GM19328 (cell line): Measurements from ENCODE around the gene BICRAL.
"Not testable (repeated sequence)": the region's sequence is repeated elsewhere in the genome, so short reads cannot be mapped to it uniquely, and the experiment has no call there.

Experiments
- ATAC-seq: cut with Tn5 transposase; IDR thresholded peaks from one replicate; pipeline ENCODE4 v1.9.1; 2021; ENCODE audit warnings: mild to moderate bottlenecking, moderate library complexity; ENCODE audit not compliant: unreplicated experiment

Gene BICRAL

GRCh38 chr6:42791706-42792320 lies 10.0 kb downstream of the BICRAL start:
- no peak for ATAC-seq

DNA sequence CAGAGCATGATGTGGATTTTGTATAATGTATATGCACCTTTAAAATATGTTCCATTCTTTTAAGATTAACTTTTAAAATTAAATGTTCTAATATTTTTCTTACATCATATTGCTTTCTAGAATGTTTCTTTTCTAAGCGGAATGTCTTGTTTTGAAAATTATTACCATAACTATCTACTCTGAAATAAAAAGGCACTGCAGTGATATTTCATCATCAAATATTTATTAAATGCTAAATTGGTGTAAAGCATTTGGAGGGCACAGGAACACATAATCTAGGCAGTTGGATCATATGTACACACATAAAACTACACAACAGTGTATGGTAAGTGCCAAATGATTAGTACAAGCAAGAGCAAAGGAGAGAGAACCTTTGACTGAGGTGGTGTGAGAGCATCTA lies 13.8 kb downstream of the BICRAL start:
- no peak for ATAC-seq

DNA sequence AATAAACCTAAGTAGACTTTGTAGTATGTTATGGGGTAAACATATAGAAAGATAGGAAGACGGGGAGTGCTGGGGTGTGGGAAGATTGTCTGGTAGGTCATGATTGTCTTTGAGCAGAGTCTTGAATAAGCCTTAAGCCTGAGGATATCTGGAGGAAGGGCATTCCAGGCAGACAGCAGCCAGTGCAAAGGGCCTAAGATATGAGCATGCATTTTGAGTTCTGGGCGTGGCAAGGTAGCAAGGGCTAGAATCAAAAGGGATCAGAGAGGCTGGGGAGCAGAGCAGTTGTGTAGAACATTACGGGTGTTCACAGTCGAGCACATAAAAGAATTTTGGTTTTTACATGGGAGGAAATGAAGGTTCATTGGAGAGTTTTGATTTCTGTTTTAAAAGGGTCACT lies 14.3 kb downstream of the BICRAL start:
- no peak for ATAC-seq

- not testable (repeated sequence) for ATAC-seq
Observed at GRCh38 chr6:42797696-42798095, 15.8 kb downstream of the BICRAL start.

DNA sequence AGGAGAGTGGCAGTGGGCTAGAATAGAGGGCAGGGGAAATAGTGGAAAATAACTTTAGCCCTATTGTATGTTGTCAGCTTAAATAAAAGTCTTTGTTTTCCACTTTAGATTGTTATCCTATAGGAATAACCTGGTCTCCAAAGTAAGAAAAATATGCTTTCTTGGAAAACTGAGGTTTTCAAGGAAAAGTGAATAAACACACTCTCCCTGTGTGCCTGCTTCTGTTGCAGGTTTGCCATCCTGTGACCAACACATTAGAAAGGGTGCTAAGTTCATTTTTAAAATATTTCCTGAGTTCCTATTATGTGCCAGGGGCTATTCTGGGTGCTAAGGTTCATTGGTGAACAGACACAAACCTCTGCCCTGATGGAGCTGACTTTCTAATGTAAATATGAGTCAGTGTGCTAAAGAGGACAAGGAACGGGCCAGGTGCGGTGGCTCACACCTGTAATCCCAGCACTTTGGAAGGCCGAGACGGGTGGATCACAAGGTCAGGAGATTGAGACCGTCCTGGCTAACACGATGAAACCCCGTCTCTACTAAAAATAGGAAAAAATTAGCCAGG lies 23.5 kb downstream of the BICRAL start:
- ATAC-seq, result no peak

- not testable (repeated sequence) for ATAC-seq
Observed at GRCh38 chr6:42806359-42806758, 24.5 kb downstream of the BICRAL start.

DNA sequence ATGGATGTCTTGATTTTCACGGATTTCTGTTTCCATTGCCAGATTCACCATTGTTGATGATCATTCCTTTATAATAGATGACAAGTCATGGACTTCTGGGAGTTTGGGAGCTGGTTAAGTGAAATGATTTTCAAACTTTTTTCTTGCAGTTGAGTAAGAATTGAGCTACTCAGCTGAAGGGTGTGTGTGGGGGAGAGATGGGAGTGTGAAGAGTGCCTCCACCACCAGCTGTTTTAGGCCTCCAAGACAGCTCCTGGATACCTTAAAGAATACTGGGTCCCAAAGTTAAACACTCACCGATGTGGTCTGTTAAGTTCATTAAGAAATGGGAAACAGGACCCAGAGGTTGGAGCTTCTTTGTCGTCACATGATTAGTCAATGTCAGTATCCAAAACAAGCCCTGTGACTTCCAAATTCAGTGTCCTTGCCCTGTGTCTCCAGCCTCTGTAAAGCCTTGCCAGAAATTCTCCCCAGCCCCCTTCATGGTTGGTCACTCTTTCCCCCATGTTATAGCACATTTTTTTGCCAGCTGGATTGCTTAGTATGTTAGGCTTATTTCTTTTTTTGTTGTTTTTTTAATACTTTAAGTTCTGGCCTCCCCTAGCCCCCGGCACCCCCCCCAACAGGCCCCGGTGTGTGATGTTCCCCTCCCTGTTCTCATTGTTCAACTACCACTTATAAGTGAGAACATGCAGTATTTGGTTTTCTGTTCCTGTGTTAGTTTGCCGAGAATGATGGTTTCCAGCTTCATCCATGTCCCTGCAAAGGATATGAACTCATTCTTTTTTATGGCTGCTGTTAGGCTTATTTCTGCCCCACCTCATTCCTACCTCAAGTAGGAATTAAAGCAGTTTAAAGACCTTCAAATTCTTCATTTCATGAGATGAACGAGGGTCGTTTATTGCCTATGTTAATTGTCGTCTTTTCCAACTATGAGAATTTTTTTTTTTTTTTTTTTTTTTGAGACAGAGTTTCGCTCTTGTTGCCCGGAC lies 26.9 kb downstream of the BICRAL start:
- ATAC-seq, result no peak

DNA sequence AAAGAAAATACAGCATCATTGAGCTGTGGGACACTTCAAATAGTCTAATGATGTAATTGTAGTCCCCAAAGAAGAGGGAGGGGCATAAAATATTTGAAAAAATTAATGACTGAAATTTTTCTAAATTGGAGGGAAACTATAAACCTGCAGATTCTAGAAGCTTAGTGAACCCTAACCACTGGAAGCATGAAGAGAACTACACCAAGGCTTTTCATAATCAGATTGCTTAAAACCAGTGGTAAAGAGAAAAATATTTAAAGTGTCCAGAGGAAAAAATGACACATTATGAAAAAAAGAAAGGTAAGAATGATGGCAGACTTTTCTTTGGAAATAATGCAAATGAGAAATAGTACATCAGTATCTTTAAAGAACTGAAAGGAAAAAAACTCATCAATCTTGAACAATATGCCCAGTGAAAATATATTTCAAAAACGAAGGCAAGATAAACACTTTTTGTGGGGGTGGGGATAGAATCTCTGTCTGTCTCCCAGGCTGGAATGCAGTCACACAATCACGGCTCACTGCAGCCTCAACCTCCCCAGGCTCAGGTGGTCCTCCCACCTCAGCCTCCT lies 31.3 kb downstream of the BICRAL start:
- ATAC-seq, result no peak

- no peak for ATAC-seq
Observed at GRCh38 chr6:42813906-42814444, 32.1 kb downstream of the BICRAL start.

DNA sequence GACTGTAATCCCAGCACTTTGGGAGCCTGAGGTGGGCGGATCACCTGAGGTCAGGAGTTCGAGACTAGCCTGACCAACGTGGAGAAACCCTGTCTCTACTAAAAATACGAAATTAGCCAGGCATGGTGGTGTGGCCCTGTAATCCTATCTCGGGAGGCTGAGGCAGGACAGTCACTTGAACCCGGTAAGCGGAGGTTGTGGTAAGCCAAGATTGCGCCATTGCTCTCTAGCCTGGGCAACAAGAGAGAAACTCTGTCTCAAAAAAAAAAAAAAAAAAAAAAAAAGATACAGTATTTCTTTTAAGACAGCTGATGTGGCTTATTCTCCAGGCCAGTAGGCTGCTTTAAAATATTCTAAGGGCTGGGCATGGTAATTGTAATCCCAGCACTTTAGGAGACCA lies 33.9 kb downstream of the BICRAL start:
- ATAC-seq, result not testable (repeated sequence)

DNA sequence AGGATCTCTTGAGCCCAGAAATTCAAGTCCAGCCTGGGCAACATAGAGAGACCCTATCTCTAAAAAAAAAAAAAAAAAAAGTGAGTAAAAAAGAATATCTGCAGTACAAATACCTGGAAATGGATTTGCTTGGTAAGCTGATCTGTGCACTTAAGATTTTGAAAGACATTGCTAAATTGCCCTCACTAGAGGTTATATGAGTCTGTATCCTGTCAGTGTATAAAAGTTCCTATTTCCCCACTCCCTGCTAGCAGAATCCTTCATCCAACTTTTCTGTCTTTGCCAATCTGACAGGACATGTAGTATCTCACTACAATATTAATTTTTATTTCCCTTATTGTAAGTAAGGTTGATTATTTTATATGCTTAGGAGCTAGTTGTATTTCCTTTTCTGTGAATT lies 36.1 kb downstream of the BICRAL start:
- no peak for ATAC-seq

DNA sequence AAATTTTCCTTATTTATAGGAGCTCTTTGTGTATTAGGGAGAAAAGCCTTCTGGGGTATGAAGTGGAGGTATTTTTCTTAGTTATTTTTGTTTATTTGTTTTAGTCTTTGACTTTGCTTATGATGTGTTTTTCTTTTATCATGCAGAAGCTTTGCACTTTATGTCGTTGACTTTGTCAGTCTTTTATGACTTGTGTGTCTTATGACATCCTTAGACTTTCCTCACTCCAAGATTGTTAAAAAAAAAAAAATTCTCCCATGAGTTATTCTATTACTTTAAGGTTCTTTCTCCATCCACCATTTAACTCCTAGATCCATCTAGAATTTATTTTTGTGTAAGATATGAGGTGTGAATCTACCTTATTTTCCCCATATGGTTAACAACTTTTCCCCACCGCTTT lies 36.6 kb downstream of the BICRAL start:
- ATAC-seq, result no peak

DNA sequence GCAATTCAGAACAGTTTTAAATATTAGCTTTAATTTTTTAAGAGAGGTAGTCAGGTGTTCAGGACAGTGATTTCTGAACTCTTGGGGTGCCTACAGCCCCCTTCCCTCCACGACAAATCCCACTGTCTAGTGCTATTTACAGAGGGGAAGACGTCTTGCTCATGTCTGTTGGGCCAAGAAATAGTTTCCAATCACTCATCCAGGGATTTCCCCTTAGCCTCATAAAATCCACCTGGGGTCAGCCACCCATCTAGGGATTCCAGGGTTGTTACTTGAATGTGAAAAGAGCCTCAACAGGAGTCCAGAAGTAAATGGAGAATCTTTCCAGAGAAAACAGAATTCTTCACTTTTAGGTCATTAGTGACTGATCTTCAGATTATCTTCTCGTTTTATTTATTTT lies 37.0 kb downstream of the BICRAL start:
- ATAC-seq, result no peak

DNA sequence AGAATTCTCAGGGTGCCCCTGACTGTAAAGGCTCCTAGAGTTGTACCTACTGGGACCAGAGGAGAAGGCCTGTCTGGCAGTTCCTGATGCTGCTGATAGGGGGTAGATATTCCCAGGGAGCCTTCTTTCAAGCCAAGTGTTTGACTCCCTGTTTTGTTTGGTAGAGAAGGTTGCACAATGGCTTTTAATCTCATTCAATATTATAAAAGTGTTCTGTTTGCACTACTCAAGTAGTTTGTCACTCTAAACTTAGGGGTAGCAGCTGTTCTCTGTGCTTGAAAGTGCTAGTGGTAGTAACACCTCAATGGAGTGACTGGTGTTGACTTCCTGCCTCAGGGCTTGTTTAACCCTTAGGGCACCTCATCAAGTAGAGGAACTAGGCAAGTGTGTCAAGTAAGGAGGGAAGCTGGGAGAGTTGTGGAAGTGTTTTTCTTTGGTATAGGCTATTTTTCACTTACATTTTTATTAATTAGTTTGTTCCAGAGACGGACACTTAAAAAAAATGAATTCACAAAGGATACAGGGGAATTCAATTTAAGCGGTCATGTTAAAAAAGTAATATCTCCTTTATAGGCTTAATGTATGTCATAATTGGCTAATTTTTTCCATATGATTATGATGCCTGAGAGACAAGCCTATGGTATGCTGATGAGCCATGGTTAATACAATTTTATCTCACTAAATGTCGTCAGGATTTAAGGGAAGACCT lies 38.1 kb downstream of the BICRAL start:
- no peak for ATAC-seq

DNA sequence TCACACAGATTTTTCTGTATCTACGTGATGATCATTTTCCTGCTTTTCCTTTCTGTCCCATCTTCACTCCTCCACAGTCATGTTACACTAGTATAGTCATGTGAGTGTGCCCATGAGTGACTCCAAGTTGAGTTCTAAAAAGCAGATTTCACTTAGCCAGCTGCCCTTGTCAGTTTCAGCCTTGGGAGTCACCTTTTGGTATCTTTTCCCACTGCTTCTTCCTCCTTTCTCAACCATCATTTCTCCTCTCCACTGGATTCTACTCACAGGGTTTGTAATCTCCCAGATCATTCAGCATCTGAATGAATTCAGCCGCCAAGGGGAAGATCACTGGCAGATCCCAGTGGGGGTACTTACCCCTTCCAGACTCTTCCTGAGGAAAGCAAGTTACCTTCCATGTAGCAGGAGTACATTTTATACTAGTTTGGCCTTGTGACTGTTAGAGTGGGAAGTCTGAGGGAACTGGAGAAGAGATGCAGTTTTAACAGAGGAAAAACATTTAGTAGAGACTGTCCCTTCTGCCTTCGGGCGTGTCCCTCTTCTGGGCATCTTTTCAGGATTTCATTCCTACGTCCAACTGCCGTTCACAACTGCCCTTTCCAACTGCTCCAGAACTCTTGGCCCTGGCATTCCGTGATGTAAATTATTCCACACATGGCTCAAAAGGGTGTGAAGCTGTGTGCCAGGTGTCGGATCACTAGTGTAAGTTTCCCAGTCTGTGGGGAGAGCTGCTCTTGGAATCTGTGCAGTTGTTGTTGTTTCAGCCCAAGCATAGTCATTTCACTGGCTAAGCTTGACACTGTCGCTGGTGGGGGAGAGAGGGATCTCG lies 38.9 kb downstream of the BICRAL start:
- ATAC-seq, result no peak

DNA sequence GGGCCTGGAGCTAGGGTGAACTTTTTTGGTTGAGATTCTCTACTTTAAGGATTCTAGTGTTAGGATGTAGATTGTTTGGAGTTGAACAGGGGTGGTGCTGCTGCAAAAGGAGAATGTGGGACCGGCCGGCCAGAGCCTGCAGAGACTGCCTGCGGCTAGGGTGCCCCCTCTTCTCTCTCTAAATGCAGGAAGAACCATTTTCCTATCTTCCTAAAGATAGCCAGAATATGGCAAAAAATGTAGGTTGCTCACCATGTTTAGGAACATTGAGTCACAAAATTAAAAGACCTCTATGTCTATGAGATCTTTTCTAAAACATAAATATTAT lies 39.5 kb downstream of the BICRAL start:
- no peak for ATAC-seq

GRCh38 chr6:42821846-42822245 lies 40.0 kb downstream of the BICRAL start:
- no peak for ATAC-seq

- ATAC-seq, result no peak
Observed at GRCh38 chr6:42829561-42830092, 47.8 kb downstream of the BICRAL start.

- no peak for ATAC-seq
Observed at GRCh38 chr6:42831237-42831636, 49.4 kb downstream of the BICRAL start.

GRCh38 chr6:42834056-42834455 lies 52.2 kb downstream of the BICRAL start:
- no peak for ATAC-seq
